GM21515 (cell line): ENCODE data around the gene DEFB124.
"Not testable (repeated sequence)": the region's sequence is repeated elsewhere in the genome, so short reads cannot be mapped to it uniquely, and the experiment has no call there.

Experiments used
- ATAC-seq: cut with Tn5 transposase; IDR thresholded peaks from one replicate; pipeline ENCODE4 v1.9.1; 2021; ENCODE audit not compliant: unreplicated experiment

DEFB124 gene

DNA sequence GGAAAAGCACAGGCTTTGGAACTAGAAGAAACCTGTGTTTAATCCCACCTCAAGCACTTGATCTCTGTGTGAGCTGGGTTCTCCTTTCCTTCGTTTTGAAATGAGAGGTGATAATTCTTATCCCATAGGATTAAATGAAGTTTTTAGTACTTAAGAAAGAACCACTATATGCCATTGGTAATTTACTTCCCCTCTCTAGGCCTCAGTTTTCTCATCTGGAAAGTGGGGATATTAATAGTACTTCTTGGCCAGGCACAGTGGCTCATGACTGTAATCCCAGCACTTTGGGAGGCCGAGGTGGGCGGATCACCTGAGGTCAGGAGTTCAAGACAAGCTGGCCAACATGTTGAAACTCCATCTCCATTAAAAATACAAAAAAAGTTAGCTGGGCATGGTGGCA is 14.2 kb upstream of the DEFB124 start:
- ATAC-seq = no peak

DNA sequence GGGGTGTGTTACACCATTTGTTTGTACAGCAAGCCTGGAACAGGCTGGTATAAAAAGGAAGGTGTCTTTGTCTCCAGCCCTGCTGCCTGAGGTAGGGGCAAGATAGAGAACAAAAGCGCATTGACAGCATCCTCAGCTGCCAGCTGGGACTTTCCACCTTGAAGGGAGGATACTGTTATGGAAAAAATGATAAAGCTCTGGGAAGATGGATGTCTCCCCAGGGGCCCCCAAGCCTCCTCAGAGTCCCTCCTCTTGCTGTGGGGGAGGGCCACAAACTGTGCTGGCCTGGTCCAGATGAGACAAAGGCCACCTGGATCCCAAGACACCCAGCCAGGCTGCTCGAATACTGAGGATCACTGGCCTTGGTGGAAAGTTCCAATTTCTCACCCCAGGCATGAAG is 13.2 kb upstream of the DEFB124 start:
- ATAC-seq = no peak

DNA sequence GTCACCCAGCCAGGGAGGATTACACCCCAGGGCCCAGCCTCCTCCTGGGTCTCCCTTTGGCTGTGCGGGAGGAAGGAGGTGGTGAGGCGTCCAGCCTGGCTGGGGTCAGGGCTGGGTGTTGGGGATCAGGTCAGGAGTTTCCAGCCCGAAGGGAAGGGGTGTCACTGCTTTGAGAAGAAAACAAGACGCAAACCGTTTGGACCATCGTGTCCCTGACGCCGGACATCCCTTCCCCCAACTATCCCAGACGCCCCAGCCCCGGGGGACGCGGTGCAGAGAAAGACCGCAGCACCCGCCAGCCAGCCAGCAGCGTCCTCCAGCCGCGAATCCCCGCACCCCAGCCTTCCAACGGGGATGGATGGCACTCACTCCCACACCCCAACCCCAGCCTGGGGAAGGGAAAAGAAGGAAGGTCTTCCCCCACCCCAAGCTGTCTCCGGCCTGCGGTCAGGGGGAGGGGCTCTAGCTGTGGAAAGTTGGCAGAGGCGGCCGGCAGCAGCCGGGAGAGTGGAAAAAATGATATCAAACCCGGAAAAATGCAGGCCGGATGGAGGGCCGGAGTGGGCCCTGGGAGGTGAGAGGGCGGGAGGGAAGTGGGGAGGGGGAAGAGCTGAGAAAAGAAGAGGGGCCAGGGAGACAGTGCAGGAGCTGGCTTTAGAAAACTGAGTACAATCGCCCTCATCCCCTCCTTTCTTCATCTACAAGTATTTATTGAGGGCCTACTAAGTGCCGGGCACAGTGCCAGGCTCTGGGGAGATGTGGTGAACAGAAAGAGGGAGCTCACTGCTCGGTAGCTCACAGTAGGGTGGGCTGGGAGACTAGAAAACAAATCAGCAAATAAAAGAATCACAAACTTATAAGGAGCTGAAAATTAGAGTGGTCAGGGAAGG is 10.8 kb upstream of the DEFB124 start:
- ATAC-seq = no peak

DNA sequence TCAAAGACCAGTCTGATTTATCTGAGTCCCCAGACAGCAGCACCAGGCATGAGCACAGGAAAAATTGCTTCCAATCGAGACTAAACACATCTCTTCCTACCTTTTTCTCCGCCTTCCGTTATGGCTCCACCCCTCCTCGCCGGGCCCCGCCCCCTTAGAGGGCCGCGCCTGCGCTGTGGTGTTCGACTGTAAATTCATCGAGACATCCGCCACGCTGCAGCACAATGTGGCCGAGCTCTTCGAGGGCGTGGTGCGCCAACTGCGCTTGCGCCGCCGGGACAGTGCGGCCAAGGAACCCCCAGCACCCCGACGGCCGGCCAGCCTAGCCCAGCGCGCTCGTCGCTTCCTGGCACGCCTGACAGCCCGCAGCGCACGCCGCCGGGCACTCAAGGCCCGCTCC is 9.1 kb upstream of the DEFB124 start:
- no peak for ATAC-seq

DNA sequence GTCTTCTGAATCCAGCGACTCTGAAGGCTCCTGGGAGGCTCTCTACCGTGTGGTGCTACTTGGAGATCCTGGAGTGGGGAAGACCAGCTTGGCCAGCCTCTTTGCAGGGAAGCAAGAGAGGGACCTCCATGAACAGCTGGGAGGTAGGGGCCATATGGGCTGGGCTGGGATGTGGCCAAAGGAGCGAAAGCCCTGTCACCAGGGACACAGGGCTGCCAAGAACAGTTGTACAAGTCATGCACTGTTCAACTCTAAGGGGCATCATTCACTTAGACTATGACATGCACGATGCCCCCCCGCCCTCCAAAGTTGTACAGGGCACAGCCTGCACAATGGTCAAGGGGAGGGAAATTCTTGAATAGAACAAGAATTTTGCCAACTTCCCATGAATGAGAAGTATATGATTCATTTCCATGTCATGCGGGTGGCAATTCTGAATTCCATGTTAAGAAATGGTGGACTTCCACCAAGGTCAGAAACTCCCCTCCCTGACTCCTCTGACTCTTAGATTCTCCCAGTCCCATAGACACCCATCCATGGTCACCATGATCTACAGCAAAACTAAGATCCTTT is 1.8 kb upstream of the DEFB124 start:
- no peak for ATAC-seq

DNA sequence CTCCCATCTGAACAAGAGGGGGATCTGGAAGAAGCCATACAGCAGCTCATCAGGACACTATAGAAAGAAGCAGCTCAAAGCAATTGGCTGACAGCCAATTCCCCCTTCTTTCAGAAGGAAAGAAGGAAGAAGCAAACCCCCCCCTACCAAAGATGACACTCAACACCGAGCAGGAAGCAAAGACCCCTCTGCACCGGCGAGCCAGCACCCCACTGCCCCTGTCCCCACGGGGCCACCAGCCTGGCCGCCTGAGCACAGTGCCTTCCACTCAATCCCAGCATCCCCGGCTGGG is 1.3 kb upstream of the DEFB124 start:
- ATAC-seq = no peak

DNA sequence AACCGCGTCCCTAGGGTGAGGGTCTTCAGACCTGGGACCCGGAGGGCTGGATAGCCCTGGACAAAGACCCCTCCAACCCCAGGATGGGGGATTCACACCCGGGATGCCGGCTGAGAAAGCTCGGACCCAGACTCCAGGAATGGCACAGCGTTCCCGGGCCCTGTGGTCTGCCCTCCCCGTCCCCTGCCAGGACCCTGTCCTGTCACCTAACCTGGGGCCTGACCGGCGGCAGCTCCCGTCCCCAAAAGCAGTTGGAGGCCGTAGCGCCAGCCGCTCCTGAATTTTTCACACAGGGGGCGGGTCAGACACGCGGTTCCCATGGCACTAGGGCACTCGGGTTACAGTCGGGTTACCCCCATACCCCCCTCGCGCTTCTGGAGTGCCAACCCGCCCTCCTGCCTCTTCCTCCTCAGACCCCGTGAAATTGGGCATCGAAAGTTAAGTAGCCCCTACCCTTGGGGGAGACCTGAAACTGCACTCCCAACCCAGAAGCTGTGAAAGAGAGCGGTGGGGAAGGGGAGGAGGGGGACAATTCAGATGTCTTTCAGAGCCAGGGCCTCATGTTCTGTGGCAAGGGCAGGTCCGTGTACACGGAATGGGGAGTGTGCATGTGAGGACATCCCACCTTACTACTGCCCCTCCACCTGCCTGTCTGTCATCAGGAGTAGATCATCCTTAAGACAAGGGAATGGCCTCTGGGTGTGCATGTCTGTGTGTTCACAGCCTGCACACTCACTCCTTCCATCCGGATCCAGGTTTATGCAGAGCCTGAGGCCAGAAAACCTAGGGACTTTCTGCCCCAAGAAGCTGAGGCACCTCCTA is 756 bp upstream of the DEFB124 start:
- ATAC-seq = no peak

DNA sequence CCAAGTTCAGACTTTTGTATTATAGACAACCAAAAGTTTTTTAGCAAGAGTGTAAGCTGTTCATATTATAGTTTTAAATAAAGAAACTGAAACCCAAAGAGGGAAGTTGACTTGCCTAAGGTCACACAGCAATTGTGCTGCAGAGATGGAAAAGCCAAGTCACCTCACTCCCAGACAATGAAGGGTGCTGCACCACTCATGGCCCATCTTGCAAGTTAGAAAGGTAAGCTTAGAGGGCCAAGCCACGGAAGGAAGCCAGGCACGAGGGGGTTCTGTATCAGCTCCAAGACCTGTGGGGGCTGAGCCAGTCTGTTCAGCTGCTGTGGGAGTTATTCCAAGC is 860 bp downstream of the DEFB124 start:
- peak; percentile 80 for ATAC-seq

DNA sequence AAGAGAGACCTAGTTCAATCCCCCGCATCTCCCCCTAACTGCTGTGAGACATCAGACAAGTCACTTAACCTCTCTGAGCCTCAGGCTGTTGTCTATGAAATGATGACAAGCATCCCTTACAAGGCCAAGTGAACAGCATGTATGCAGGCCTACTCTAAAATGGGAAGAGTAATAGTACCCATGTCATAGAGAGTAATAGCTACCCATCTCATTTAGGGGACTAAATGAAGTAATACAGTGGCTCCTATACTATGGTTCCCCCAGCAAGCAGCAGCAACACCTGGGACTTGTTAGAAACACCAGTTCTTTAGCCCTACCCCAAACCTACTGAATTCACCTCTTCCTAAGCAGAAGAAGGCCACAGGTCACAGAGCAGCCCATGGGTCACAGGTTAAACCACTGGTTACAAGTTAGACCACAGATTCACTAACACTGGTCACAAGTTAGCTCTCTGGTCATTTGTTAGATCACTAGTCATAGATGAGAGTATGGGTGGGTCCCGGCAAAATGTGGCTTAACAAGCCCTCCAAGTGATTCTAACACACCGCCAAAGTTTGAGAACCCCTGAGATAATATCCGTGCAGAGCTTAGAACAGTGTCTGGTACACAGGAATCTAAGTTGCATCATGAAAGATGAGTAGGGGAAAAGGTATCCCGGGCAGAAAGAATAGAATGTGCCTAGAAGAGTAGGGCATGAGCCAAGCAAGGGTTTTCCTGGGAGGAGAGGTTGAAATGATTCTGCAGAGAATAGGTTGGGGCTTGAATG is 1.4 kb downstream of the DEFB124 start:
- peak; percentile 24 for ATAC-seq

DNA sequence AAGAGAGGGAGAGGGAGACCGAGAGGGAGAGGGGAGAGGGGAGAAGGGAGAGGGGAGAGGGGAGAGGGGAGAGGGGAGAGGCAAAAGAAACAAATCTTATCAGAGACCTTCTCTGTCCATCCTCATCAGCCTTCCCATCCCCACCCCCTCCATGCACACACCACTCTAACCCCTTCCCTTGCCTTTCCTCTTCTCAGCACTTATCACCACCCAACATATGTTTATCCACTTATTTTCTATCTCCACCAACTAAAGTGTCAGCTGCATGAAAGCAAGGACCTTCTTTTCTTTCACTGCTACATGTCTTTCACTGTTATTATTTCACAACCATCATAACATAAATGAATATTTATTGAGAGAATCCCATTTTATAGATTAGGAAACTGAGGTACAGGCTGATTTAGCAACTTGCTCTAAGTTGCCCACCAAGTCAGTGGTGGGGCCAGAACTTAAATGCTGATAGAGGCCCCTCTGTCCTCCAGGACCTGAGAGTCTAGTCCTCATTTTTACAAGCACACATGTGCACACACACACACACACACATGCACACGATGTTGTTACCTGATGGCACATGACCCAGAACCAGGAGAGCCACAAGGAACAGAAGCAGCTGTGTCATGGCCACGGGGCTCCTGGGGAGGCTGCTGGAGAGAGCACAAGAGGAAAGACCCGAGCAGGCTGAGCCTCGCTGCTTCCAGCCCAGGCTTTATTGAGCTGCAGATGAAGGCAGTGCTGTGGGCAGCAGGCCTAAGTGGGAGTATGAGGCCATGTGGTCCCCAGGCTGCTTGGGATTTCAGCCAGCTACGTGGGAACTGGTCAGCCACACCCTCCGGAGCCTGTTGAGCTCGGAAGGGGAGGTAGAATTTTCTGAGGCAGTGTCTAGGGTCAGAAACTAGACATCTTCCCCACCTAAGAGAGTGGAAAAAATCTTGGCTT is 2.3 kb downstream of the DEFB124 start:
- ATAC-seq = no peak

DNA sequence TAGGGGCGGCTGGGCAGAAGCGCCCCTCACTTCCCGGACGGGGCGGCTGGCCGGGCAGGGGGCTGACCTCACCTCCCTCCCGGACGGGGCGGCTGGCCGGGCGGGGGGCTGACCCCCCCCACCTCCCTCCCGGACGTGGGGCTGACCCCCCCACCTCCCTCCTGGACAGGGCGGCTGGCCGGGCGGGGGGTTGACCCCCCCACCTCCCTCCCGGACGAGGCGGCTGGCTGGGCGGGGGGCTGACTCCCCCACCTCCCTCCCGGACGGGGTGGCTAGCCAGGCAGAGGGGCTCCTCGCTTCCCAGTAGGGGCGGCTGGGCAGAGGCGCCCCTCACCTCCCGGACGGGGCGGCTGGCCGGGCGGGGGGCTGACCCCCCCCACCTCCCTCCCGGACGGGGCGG is 4.0 kb downstream of the DEFB124 start:
- ATAC-seq = not testable (repeated sequence)

DNA sequence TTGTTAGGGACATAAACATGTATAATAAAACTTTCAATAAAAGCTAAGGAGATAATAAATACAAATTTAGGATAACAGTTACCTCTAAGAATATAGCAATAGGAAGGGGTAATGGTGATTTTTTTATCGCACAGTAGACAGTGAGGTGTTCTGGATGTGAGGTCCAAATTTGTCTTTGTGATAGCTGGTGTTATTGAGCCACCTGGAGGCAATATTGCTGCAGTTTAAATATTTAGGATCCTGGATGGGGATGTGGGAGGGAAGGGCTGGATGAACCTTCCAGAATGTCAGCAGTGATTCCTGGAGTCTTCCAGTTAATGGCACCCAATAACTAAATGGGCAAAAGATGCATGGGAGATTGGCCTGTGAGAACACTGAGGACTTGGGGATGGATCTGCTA is 20.6 kb downstream of the DEFB124 start:
- no peak for ATAC-seq

DNA sequence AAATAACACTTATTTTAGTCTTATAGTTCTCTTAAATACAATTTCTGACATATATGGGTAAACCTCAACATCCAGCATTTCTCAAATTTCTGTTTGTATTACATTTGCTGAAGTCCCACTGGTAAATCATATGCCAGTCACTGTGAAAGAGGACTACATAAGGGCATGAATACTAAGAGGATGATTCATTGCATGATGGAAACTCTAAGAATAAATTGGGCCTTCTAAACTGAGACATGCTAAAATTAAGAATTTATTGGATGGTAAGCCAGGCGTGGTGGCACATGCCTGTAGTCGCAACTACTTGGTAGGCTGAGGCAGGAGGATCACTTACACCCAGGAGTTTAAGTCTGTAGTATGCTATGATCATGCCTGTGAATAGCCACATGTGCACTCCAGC is 22.4 kb downstream of the DEFB124 start:
- ATAC-seq = no peak

DNA sequence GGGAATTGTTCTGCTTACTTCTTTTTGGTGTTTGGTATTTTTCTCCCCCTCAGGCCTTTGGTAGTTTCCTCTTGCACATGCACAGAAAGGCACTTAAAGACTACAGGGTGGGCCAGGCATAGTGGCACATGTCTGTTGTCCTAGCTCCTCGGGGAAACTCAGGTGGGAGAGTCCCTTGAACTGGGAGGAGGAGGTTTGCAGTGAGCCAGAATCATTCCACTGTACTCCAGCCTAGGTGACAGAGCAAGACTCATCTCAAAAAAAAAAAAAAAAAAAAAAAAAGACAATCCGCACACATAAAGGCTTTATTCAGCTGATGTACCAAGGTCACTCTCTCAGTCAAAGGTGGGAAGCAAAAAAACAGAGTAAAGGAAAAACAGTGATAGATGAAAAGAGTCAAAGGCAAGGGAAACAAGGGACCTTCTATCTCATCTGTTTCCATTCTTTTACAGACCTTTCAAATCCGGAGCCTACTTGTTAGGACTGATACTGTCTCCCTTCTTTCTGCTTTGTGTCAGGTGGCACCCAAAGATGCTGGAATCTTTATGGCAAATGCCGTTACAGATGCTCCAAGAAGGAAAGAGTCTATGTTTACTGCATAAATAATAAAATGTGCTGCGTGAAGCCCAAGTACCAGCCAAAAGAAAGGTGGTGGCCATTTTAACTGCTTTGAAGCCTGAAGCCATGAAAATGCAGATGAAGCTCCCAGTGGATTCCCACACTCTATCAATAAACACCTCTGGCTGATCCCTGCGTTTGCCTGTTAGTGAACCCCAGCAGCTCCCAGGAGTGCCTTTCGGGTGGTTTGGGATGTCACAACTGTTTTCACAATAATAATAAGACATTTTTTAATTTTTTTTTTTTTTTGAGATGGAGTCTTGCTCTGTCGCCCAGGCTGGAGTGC is 25.2 kb downstream of the DEFB124 start:
- no peak for ATAC-seq

DNA sequence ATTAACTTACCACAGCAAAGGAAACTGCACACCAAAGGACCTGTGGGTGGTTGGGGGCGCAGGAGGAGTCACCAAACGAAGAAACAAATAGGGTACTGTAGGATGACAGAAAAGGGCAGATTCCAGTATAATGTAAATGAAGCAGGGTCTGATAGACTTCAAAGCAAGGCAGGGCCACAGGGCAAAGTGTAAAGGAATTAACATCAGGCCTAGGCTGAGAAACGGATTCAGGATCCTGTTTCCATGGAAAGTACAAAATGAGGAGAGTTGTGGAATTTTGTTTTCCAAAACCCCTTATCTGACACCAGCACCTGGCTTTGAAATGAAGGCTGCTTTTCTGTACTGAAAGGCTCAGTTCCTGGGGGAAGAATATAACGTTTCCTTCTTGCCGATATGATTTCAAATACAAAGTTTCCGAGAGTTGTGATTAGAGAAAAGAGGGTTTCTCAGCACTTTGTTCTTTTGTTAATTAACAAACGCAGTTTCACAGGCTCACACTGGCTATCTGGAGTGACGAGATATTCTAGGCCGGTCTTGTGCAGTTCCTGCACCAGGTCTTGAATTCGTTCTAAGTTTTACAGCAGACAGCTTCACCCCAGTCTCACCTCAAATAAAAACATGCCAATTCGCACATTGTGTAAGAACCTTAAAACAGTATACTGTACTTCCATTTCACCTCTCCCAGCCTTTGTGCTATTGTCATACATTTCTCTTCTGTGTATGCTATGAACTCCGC is 28.7 kb downstream of the DEFB124 start:
- ATAC-seq = no peak

DNA sequence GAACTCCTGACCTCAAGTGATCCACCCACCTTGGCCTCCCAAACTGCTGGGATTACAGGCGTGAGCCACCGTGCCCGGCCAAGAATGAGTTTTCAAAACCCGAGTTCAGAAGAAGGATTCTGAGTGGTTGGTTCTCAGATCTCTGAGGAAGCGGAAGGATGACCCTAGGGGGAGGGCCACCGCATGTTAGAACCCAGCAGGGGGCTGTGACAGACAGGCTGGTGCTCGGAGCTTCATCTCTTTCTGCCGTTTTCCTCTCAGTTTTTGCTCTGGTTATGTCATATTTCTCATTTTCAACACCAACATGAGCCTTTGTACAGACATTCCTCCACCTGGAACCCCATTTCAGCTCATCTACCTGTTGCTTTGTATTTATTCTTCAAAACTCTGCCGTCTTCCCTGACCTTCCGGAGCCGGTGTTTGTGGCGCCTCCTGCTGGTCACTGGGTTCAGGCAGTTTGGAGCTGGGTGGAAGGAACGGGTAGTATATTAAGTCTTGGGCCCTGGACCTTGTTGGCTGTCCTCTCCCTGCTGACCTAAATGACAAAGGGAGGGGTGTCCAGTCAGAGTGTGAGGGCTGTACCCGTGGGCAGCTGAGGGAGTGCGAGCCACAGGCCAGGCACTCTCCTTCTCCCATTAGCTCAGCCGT is 34.8 kb downstream of the DEFB124 start, which contains the start of gene DEFB123:
Gene DEFB123, plus strand, starts transcription at position 621 of the 648 bp plus-strand sequence. CDS start 67 bp downstream, outside the sequence.
- no peak for ATAC-seq

DNA sequence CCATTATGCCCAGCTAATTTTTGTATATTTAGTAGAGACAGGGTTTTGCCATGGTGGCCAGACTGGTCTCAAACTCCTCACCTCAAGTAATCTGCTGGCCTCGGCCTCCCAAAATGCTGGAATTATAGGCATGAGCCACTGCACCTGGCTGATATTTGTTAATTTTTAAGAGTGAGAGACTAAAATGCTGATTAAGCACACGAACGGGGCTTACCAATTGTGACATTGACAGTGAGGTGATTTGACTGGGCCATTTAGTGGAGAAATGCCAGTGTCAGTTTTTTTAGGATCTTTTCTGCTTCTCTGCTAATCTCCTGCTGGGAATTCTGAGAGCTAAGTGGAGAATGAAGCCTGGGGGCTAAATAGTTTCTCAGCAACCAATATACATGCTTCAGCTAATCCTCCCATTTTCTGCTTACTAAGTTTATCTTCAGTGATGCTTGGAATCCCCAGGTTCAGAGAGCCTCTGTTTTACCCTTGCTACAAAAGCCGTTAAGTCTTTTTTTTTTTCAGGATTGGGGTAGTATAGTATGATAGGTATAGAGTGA is 44.3 kb downstream of the DEFB124 start:
- no peak for ATAC-seq

DNA sequence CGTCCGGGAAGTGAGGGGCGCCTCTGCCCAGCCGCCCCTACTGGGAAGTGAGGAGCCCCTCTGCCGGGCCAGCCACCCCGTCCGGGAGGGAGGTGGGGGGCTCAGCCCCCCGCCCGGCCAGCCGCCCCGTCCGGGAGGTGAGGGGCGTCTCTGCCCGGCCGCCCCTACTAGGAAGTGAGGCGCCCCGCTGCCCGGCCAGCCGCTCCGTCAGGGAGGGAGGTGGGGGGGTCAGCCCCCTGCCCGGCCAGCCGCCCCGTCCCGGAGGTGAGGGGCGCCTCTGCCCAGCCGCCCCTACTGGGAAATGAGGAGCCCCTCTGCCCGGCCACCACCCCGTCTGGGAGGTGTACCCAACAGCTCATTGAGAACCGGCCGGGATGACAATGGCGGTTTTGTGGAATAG is 47.4 kb downstream of the DEFB124 start:
- not testable (repeated sequence) for ATAC-seq
